HG03045 (cell line): Measurements from ENCODE around the gene HOXD4.

Source experiments
- ATAC-seq: cut with Tn5 transposase; IDR thresholded peaks from one replicate; pipeline ENCODE4 v1.9.1; 2021; ENCODE audit warnings: mild to moderate bottlenecking, moderate library complexity; ENCODE audit not compliant: unreplicated experiment

HOXD4 gene

GRCh38 chr2:176126929-176127773 lies 24.2 kb upstream of the HOXD4 start:
- no peak for ATAC-seq

- ATAC-seq, result no peak
Observed at GRCh38 chr2:176127774-176128072, 23.6 kb upstream of the HOXD4 start.

DNA sequence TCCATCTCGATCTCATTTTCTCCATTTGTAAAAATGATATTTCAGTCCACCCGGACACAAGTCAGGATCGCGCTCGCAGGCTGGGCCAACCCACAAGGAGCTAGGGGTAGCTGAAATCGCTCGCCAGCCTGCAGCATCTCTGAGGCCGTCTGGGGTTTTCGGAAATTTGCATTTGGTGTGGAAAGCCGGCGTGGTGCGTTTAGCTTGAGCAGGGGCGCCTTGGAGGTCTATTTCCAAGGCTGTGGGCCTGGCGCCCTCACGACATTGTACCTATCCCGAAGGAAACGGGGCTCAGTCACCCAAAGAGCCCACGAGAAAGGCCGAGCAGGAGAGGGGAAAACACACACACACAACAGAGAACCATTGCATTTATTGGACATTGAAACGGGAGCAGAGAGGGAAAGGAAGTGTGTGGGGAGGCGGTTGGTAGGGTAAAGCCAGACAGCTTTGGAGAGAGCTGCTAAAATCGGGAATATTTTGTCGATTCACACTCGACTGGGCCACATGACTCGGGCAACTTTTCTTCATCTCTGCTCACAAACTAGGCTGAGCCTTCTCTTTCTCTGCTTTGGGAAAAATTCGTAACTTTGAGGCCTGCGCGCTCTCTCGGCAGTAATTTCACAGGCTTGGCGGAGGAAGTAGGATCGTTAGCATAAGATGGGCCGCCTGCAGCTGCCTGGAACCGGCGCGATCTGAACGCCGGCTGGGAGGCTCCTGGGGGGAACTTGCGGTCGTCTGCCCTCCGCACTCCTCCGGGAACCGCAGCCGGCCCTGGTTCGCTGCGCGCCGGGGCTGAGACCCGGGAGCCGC lies 23.0 kb upstream of the HOXD4 start:
- no peak for ATAC-seq

DNA sequence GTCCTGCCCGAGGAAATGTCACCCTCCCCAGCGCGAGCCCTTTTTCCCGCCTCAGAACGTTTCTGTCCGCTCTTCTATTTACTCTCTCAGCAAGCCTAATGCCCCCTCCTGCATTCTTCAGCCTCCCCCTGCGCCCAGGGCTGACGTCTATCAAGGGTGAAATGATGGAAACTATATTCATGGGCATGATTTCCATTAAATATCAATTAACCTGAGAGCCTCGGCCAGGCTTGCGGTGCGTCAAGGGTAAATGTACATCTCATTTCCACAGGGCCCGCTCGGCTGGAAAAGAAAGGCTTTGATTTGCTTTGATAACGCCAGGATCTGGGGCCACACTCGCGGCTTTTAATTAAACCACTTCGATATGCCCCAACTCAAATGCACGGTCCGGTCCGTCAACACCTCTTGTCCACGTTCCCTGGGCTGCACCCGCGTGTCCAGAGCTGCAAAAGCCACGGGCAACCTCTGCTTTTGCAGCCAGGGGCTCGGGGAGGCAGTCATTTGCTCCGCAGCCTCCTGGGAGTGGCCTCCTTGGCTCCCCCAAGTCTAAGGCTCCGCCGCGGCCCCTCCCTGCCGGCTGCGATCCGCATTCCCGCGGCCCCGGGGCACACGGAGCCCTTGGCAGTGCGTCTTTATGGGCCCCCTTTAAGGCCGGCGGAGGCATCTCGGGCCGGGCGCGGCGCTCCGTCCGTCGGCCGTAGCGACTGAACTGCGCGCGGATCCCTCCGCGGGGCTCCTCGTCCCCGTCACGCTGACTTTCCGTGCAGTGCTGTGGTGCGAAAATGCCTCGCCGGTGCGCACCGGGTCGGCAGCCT lies 22.2 kb upstream of the HOXD4 start, which contains the start of gene HOXD8:
TSS of gene HOXD8 (plus strand) at position 724 of the 815 bp plus-strand sequence. CDS start 662 bp downstream, outside the sequence.
- ATAC-seq, result no peak

GRCh38 chr2:176129813-176130146 lies 21.6 kb upstream of the HOXD4 start:
- no peak for ATAC-seq

- ATAC-seq, result no peak
Observed at GRCh38 chr2:176130147-176130956, 21.0 kb upstream of the HOXD4 start.

DNA sequence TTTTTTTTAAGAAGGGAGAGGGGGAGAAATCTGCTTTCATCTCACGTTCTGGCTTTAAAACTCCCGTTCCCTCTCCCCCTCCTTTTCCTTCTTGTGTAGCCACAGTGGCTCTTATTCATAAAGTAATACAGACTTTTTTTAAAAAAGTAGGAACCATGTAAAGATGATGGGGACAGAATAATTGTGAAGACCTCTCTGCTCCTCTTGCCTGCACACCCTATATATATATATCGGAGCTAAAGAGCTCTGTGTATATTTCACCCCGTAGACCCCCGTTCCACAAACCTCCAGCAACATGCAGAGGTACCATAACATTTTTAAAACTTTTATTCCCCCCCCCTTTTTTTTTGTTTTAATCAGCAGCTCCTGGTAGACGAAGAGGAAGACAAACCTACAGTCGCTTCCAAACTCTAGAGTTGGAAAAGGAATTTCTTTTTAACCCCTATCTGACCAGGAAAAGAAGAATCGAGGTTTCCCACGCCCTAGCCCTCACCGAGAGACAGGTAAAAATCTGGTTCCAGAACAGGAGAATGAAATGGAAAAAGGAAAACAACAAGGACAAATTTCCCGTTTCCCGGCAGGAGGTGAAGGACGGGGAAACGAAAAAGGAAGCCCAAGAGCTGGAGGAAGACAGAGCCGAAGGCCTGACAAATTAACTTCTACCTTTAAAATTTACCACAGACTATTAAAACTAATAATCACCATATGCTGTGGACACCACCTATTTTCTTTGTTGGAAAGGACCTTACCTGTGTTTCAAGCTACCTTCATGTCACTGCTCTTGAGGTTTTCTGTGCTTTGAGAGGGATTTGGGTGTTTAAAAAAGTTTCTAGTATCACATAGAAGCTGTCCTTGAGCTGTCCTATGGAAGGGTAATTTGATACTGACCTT lies 20.1 kb upstream of the HOXD4 start:
- no peak for ATAC-seq

- no peak for ATAC-seq
Observed at GRCh38 chr2:176131848-176132158, 19.5 kb upstream of the HOXD4 start.

DNA sequence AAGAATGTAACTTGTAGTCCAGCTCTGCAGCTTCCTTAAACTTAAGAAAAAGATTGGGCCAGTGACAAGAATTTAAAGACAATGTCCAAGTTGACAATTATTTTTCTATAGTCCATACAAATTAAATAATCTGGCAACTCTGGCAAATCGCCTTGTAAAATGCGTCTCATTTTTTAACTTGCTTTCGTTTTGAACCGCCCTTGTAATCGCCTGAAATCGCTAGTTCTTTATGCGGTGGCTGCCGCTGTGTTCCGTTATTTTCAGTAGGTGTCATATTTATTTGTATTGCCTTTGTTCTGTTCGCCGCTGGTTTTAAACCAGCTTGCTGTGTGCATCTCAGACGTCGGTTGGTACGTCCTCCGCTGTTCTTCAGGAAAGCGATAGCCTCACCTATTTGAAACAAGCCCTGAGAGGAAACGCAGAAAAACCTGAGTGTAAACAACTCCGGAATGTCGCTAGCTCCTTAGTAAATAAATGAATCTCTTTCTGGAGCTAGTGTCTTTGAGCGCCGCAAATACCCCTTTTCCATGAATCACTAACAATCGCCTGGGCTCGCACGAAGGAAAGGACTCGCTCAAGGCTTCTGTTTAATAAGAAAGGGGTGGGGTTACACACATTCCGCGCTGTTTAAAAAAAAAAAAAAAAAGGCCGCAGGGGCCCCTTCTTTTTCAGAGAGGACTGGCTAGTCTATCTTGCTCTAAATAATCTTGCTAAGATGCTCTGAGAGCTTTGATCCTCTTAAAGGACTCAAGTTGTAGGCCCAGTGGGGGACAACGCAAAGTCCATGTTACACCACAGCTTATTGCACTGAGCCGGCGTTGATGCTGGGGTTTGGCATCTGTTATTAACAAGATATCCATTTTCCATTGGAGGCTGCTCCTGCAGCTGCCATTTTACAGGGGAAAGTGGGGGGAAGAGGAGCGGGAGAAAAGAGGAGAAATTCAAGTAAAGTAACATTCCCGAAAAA lies 18.9 kb upstream of the HOXD4 start:
- no peak for ATAC-seq

- ATAC-seq, result no peak
Observed at GRCh38 chr2:176133389-176133788, 18.0 kb upstream of the HOXD4 start.

DNA sequence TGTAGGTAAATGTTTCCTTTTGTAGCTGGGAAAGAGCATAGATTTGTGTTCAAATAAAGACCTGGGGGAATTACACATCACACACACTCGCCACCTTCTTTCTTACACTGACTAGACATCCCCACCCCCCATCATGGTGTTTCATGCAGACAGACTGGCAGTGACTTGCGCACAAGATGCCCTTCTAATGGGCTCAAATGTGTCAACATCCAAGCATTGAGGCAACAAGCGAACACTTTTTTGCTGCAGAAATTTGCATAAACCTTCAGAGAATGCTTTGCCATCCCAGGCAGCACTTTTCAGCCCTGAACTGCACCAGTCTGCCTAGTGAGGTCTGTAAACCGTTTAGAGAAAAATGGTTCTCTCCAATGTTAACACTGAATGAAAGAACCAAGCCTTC lies 17.3 kb upstream of the HOXD4 start:
- no peak for ATAC-seq

GRCh38 chr2:176135035-176135440 lies 16.3 kb upstream of the HOXD4 start:
- no peak for ATAC-seq

DNA sequence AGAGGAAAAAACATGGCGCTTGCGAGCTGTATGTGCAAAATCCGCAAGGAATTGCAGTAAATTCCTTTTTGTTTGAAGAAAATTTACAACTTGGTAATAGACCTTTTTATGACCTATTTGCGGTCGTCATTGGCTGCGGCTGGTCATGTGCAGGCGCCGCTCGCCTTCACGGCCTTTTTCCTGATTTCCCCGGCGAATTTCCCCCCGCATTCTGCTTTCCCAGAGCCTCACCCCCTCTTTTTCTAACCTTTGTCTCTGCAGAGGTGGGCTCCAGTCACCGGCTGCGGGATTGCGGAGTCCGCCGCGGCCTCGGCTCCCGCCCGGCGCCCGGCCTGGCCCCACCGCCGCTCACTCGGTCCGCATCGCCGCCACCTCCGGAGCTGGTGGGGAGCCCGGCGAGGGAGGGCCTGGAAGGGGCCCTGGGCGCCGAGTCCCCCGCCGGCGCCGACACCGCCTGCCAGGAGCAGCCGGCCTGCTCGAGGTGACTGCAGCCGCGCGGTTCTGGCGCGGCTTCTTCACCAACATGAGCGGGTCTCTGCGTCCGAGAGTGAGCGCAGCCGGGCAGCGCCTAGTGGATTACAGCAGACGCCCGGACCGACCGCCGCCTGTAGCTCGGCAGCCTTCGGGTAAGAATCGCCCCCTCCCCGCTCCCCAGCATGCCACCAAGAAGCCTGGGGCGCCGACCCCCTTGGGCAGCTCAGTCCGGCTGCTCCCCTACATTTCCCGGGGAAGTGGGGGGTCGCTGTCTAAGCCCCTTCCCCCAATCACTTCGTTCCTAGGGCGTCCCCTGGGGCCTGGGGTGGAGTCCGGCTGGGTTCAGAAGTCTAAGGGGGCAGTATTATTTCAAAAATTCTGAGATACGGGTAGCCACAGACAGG lies 14.7 kb upstream of the HOXD4 start:
- ATAC-seq, result no peak

DNA sequence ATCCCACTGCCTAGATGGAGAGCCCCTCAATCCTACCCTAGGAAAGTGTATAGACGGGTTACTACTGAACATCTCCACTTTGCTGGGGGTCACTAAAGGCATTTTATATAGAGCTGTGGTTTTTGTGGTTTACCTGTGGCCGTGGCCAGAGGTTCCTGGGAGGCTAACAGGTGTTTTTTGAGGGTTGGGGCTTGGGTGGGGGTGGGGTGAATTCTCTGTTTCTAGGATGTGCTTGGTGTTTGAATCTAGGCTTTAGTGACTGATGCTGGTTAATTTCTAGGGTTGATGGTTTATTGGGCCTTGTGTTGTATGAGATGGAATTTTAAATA lies 14.1 kb upstream of the HOXD4 start:
- no peak for ATAC-seq

GRCh38 chr2:176137906-176138305 lies 13.4 kb upstream of the HOXD4 start:
- ATAC-seq, result no peak

GRCh38 chr2:176138526-176138922 lies 12.8 kb upstream of the HOXD4 start:
- no peak for ATAC-seq

GRCh38 chr2:176138923-176139660 lies 12.3 kb upstream of the HOXD4 start:
- ATAC-seq, result no peak
